HL-60 (cell line): ENCODE data around the gene ANKRD35.
"Not testable (repeated sequence)": the region's sequence is repeated elsewhere in the genome, so short reads cannot be mapped to it uniquely, and the experiment has no call there.

Source experiments
- DNase-seq, 2 experiments: peaks; one replicate each; pipeline ENCODE4 v3.0.0-alpha.2; 2010 to 2020; ENCODE audit warnings: low read depth in 1 of 2, low spot score in 1 of 2
- H3K27ac ChIP-seq: fragments of 250-450 bp; sonication (Bioruptor Pico); replicated peaks from 2 replicates; pipeline ENCODE4 v1.5.1; 2020; ENCODE audit warnings: mild to moderate bottlenecking, moderate library complexity
- H3K27me3 ChIP-seq: fragments of 250-450 bp; sonication (Bioruptor Pico); 2 replicates; pipeline ENCODE4 v1.5.1; 2021; ENCODE audit warnings: mild to moderate bottlenecking, moderate library complexity; ENCODE audit not compliant: insufficient read depth, poor library complexity, severe bottlenecking
- H3K4me3 ChIP-seq: replicated peaks from 2 replicates; pipeline ENCODE4 v1.5.1; 2011; ENCODE audit warnings: mild to moderate bottlenecking, control low read depth, low read length; ENCODE audit not compliant: insufficient read depth
- GABPA ChIP-seq: IDR thresholded peaks from 2 replicates; pipeline ENCODE4 v1.6.1; 2012; ENCODE audit warnings: low read depth
- POLR2AphosphoS5 ChIP-seq: IDR thresholded peaks from 2 replicates; pipeline ENCODE4 v1.6.1; 2012; ENCODE audit warnings: low read depth
- SPI1 ChIP-seq: IDR thresholded peaks from 2 replicates; pipeline ENCODE4 v1.6.1; 2012; ENCODE audit warnings: low read depth, mild to moderate bottlenecking, borderline replicate concordance
- long read RNA-seq: library from polyadenylated mRNA; unstranded; transcript quantifications from one replicate; pipeline ENCODE4 v2.0.0, GENCODE V29; 2020
- TF ChIP-seq, protein P1 (sequence below): IDR thresholded peaks from one replicate; pipeline ENCODE4 v1.5.1; 2011; ENCODE audit warnings: low read length, control low read depth, inconsistent platforms; ENCODE audit not compliant: insufficient read depth
- TF ChIP-seq, protein P2 (sequence below): IDR thresholded peaks from 2 replicates; pipeline ENCODE4 v1.6.1; 2012; ENCODE audit warnings: low read depth; ENCODE audit not compliant: insufficient replicate concordance

The ANKRD35 gene, protein sequence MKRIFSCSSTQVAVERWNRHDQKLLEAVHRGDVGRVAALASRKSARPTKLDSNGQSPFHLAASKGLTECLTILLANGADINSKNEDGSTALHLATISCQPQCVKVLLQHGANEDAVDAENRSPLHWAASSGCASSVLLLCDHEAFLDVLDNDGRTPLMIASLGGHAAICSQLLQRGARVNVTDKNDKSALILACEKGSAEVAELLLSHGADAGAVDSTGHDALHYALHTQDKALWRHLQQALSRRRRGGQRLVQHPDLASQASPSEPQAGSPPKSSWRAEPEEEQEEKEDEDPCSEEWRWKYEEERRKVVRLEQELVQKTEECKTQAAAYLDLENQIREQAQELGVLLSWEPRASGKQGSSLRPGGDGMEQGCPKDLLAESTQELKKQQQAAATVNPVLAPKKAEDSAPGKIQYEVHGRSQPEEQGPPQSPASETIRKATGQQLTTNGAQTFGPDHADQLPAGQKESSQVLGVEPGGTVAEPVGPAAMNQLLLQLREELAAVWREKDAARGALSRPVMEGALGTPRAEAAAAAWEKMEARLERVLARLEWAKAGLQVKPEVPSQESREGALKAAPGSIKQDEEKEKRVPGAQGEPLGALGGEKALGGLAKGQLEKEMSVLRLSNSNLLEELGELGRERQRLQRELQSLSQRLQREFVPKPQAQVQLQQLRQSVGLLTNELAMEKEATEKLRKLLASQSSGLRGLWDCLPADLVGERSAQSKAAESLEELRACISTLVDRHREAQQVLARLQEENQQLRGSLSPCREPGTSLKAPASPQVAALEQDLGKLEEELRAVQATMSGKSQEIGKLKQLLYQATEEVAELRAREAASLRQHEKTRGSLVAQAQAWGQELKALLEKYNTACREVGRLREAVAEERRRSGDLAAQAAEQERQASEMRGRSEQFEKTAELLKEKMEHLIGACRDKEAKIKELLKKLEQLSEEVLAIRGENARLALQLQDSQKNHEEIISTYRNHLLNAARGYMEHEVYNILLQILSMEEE
- long read RNA-seq, result 0 reads

DNA sequence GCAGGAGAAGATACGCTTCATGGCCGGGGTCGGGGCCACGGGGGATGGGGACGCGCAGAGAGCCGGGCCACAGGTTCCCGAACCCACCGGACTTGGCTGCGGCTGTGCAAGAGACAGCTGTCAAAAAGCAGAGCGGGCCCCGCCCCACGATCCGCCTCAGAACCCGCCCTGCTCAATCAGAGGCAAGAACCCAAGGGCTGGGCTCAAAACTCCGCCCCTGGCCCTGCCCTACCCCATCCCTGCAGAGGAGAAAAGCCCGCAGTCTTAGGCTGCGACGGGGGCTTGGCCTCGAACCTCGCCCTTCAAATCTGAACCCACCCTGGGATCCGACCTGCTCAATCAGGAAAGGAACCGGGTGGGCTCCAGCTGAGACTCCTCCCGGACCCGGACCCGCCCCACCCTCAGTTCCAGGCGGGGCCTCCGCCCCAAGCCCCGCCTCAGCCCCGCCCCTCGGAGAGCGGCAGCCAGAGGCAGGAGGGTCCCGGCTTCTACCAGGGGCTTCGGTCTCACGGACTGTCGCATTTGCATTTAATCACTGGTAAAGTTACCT lies at the start of gene ANKRD35:
Gene ANKRD35, minus strand, starts transcription at position 129 of the 550 bp plus-strand sequence. Its CDS starts 108 bp downstream, at position 21.
- Histone ChIP-seq H3K27ac (no peak within 1 kb of the TSS), H3K27me3 (peaks cover 6% of the 10 kb centered on the region), H3K4me3 (peak within 1 kb of the TSS; percentile 72)
- TF ChIP-seq, protein P1, sequence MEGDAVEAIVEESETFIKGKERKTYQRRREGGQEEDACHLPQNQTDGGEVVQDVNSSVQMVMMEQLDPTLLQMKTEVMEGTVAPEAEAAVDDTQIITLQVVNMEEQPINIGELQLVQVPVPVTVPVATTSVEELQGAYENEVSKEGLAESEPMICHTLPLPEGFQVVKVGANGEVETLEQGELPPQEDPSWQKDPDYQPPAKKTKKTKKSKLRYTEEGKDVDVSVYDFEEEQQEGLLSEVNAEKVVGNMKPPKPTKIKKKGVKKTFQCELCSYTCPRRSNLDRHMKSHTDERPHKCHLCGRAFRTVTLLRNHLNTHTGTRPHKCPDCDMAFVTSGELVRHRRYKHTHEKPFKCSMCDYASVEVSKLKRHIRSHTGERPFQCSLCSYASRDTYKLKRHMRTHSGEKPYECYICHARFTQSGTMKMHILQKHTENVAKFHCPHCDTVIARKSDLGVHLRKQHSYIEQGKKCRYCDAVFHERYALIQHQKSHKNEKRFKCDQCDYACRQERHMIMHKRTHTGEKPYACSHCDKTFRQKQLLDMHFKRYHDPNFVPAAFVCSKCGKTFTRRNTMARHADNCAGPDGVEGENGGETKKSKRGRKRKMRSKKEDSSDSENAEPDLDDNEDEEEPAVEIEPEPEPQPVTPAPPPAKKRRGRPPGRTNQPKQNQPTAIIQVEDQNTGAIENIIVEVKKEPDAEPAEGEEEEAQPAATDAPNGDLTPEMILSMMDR, result no peak
- TF ChIP-seq, protein P2, sequence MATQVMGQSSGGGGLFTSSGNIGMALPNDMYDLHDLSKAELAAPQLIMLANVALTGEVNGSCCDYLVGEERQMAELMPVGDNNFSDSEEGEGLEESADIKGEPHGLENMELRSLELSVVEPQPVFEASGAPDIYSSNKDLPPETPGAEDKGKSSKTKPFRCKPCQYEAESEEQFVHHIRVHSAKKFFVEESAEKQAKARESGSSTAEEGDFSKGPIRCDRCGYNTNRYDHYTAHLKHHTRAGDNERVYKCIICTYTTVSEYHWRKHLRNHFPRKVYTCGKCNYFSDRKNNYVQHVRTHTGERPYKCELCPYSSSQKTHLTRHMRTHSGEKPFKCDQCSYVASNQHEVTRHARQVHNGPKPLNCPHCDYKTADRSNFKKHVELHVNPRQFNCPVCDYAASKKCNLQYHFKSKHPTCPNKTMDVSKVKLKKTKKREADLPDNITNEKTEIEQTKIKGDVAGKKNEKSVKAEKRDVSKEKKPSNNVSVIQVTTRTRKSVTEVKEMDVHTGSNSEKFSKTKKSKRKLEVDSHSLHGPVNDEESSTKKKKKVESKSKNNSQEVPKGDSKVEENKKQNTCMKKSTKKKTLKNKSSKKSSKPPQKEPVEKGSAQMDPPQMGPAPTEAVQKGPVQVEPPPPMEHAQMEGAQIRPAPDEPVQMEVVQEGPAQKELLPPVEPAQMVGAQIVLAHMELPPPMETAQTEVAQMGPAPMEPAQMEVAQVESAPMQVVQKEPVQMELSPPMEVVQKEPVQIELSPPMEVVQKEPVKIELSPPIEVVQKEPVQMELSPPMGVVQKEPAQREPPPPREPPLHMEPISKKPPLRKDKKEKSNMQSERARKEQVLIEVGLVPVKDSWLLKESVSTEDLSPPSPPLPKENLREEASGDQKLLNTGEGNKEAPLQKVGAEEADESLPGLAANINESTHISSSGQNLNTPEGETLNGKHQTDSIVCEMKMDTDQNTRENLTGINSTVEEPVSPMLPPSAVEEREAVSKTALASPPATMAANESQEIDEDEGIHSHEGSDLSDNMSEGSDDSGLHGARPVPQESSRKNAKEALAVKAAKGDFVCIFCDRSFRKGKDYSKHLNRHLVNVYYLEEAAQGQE, result no peak
- TF ChIP-seq GABPA, result no peak
- TF ChIP-seq POLR2AphosphoS5, result no peak
- no peak for TF ChIP-seq SPI1
- DNase-seq, result peak; percentile 40 to 72

DNA sequence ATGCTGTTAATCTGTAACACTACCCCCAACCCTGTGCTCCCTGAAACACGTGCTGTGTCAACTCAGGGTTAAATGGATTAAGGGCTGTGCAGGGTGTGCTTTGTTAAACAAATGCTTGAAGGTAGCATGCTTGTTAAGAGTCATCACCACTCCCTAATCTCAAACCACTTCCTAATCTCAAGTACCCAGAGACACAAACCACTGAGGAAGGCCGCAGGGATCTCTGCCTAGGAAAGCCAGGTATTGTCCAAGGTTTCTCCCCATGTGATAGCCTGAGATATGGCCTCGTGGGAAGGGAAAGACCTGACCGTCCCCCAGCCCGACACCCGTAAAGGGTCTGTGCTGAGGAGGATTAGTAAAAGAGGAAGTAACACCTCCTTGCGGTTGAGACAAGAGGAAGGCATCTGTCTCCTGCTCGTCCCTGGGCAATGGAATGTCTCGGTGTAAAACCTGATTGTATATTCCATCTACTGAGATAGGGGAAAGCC lies 46.9 kb upstream of the ANKRD35 start:
- peak; percentile 30; the same call in 1 of the 2 replicates for TF ChIP-seq POLR2AphosphoS5
- not testable (repeated sequence) for H3K4me3 ChIP-seq, H3K27me3 ChIP-seq, H3K27ac ChIP-seq
- DNase-seq, result peak in 1 of 2 experiments; percentile 69

DNA sequence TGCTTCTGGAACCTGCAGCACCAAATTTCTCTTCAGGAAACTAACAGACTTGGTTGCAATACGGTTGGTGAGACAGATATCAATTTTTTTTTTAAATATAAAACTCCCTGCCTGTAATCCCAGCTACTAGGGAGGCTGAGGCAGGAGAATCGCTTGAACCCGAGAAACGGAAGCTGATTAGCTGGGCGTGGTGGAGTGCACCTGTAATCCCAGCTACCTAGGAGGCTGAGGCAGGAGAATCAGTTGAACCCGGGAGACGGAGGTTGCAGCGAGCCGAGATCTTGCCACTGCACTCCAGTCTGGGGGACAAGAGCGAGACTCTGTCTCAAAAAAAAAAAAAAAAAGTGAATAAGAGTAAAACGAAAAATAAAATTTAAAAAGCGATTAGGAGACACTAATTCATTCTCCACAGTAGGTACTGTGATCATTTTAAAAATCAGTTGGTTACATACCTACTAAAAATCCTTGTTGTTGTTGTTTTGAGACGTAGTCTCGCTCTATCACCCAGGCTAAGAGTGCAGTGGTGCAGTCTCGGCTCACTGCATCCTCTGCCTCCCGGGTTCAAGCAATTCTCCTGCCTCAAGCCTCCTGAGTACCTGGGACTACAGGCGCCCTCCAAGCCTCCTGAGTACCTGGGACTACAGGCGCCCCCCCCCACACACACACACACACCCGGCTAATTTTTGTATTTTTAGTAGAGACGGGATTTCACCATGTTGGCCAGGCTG lies 42.4 kb upstream of the ANKRD35 start:
- TF ChIP-seq SPI1 (no peak), POLR2AphosphoS5 (no peak), GABPA (no peak)
- TF ChIP-seq, protein P1, result no peak
- TF ChIP-seq, protein P2, result no peak
- peak overlapping the region; percentile 90 for H3K27ac ChIP-seq

More for the DNA sequence above, 42.4 kb upstream of the ANKRD35 start:
- peak overlapping the region; percentile 47 for H3K4me3 ChIP-seq
- no peaks in the 10 kb centered on the region for H3K27me3 ChIP-seq
- DNase-seq, result no peak
